Left ventricle myocardium superior (tissue), 1 donor: ENCODE data around the gene NAA16. TPM values are rescaled to one million over a fixed set of nuclear protein-coding genes. Genes with fewer than 3 reads are reported as not detected.

Experiments used
- ATAC-seq: fragments of 200-7000 bp; cut with Tn5 transposase; one replicate; pipeline ENCODE4 v1.9.1; 2020; ENCODE audit warnings: mild to moderate bottlenecking, moderate library complexity
- DNase-seq: peaks from one replicate; pipeline ENCODE4 v3.0.0-alpha.2; 2020
- intact Hi-C: fragments of 100-400 bp; cut with micrococcal nuclease; formaldehyde crosslinking; loops from one replicate; pipeline ENCODE4 v1.11.0; 2022
- total RNA-seq: library from RNA; stranded (reverse); fragmentation: NEBNext Ultra II Directional; extraction: Animal tissue kit (Norgen Biotek cat#: 25700); gene quantifications from one replicate; pipeline ENCODE4 v1.2.1, GENCODE V29; 2021
- donor health status: DM: no; HTN: yes; CAD: no; lungs with severe emphysema.

Gene NAA16
- total RNA-seq, 1 donor from 2014 or later, result 6.9 TPM

- intact Hi-C loops, result no loop called here
- ATAC-seq (no peak), DNase-seq (no peak)
Measured at GRCh38 chr13:41299316-41300094, 11.6 kb upstream of the NAA16 start.

DNA sequence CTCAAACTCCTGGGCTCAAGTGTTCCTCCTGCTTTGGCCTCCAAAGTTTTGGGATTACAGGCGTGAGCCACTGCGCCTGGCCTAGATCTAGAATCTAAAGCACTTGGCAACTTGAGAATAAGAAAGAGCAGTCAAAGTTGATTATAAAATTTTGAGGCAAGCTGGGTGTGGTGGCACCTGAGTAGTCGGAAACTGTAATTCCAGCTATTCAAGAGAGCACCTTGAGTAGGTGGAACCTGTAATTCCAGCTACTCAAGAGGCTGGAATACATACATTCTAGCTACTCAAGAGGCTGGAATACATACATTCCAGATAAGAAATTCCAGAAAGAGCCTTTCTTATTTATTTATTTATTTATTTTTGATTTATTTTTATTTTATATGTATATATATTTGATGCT, 8.3 kb upstream of the NAA16 start:
- ATAC-seq (no peak), DNase-seq (no peak)
- intact Hi-C loops, result no loop called here

- intact Hi-C loops, result no loop called here
- no peak for ATAC-seq
- no peak for DNase-seq
Measured at GRCh38 chr13:41304551-41304950, 6.5 kb upstream of the NAA16 start.

DNA sequence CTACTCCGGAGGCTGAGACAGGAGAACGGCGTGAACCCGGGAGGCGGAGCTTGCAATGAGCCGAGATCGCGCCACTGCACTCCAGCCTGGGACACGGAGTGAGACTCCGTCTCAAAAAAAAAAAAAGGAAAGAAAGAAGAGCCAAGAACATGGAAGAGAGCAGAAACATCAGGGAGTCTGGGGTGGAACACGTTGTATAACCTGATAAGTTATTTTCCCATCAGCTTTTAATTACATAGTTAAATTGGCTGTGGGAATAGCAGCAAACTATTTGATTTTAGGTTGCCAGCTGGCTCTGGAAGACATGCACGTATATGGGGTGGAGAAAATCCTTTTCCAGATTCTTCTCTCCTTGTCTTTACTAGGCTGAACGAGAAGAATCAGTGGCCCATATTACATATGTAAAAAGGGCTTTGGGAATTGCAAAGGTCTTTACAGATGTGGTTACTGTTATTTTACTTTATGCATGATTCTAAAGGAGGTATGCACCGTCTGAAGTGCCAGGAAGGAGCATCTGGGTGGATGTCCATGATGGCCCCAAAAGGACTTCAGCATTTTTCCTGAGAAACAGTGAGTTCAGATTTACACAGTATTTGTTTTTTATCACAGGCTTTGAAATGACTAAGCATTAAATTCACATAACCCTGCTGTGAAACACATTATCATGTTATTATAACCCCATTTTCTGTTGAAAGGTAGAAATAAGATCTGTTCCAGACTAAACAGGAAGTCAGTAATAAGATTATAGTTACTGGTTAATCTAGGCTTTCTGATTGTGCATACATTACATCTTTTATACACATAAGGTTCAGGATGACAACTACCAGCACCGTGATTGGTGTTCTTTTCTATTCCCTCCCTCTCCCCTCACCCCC, 4.6 kb upstream of the NAA16 start:
- intact Hi-C loops, result no loop called here

DNA sequence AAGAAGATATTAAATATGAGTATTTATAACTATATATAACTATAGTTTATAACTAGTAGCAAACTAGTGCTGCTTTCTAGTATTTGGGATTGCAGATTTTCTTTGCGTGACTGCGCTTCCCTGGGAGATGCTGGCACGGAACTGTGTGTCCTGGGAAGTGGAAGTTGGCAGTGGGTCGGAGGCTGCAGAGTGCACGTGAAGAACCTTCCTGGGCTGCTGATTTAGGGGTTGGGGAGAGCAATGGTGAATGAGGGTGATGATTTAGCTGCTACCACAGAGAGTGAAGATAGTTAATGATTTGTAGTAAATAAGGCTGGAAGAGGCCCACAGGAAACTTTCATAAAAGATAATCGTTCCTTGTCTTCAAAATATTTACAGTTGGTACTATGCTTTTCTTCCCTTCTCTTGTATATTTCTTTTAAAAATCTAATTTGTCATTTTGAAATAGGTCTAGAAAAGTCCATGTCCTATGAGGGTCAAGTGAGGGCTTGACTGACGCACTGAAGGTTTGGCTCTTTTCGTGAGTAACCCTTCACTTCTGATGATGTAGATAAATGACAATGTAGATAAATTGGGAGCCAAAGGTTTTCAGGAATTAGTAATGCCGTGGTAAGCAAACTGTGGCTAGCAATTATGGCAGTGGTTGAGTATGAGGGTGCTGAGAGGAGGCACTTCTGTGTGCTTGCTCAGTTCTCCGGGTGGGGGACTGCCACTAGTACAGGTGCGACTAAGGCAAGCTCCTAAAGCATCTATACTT, 3.0 kb upstream of the NAA16 start:
- DNase-seq (no peak), ATAC-seq (no peak)
- intact Hi-C loops, result no loop called here

More for the DNA sequence above, 4.6 kb upstream of the NAA16 start:
- no peak for ATAC-seq
- no peak for DNase-seq

- ATAC-seq (peak; percentile 80), DNase-seq (peak; percentile 63)
- intact Hi-C loops, result no loop called here
Measured at GRCh38 chr13:41311406-41312175, 524 bp downstream of the NAA16 start.

- intact Hi-C loops, result no loop called here
- peak; percentile 30 for ATAC-seq
Measured at GRCh38 chr13:41312176-41312500, 1.1 kb downstream of the NAA16 start.

GRCh38 chr13:41313117-41313516, 2.0 kb downstream of the NAA16 start:
- intact Hi-C loops, result no loop called here
- DNase-seq, result no peak
- ATAC-seq, result no peak

More at GRCh38 chr13:41312176-41312500, 1.1 kb downstream of the NAA16 start:
- DNase-seq, result peak; percentile 60

- intact Hi-C loops, result no loop called here
- ATAC-seq (no peak), DNase-seq (no peak)
Measured at GRCh38 chr13:41313659-41314197, 2.7 kb downstream of the NAA16 start.

GRCh38 chr13:41315443-41316047, 4.5 kb downstream of the NAA16 start:
- intact Hi-C loops, result no loop called here
- no peak for ATAC-seq
- no peak for DNase-seq

DNA sequence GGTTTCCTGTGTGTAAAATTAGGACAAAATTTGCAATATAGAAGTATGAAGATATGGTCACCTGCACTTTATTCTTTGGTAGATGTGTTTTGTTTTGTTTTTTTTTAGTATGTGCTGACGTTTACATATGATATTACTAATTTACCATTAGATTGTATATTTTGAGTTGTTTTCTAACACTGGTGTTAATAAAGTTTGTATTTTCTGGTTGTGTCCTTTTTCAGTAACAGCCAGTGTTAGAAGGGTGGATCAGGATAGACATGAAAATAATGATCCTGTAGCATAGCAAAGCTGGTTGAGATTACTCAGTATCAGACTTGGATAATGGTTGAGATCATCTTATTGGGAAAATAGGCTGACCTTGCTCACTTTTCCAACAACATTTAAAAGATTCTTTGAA, 6.2 kb downstream of the NAA16 start:
- intact Hi-C loops, result no loop called here
- ATAC-seq (no peak), DNase-seq (no peak)

DNA sequence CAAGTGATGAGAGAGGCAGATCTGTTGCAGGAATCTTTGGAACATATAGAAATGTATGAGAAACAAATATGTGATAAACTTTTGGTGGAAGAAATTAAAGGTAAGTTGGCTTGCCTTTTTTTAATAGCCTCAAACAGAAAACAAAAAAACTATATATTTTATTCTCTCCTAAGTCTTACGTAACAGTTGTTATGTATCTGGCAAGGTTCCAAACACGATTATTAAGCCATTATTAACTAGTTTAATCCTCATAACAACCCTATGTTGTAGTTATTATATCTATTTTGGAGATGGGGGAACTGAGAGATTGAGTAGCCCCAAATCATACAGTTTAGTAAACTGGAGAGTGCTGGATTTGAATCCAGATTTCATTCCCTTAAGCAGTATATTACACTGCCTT, 14.7 kb downstream of the NAA16 start:
- no peak for DNase-seq
- intact Hi-C loops, result no loop called here
- no peak for ATAC-seq

DNA sequence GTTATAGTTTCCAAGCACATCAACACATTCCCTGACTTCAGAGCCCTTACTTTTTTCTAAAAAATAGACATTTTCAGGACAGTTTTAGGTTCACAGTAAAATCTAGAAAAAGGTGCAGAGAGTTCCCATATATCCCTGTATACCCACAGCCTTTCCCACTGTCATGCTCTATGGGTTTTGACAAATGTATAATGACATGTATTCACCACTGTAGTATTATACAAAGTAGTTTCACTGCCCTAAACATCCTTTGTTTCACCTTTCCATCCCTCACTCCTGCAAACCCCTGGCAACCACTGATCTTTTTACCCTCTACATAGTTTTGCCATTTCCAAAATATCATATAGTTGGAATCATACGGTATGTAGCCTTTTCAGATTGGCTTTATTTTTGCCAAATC, 15.6 kb downstream of the NAA16 start:
- DNase-seq, result no peak
- ATAC-seq, result no peak
- intact Hi-C loops, result no loop called here

DNA sequence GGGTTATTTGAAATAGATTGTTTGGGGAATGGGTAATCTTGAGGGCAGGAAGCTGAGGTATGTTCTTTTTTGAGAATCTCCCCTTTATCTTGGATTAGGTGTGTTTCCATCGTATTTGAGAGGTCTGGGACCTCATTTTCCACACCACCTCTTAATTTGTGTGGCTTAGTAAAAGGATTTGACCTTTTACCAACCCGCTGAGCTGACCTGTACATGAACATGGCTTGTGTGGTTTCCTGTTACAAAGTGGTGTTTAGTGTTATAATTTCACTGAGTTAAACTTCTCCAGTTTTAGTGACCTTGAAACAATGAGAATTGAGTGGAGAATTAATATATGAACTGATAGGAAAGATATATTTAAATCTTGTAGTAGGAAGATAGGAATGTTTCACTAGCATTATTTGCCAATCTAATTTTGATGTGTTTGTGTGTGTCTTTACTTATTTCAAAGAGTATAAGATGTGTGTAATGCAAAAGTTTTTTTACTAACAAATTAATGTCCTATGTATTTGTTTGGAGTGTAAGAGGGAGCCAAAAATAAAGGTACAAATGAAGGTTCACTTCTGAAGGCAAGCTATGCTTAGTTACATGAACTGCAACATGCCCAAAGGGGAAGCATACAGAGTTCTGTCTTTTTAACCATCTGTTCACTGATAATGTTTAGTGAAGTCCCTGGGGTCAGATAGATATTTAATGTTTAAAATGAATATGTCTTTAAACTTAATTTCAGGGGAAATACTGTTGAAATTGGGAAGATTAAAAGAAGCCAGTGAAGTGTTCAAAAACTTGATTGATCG, 17.1 kb downstream of the NAA16 start:
- ATAC-seq (peak; percentile 40), DNase-seq (no peak)
- intact Hi-C loops, result no loop called here

DNA sequence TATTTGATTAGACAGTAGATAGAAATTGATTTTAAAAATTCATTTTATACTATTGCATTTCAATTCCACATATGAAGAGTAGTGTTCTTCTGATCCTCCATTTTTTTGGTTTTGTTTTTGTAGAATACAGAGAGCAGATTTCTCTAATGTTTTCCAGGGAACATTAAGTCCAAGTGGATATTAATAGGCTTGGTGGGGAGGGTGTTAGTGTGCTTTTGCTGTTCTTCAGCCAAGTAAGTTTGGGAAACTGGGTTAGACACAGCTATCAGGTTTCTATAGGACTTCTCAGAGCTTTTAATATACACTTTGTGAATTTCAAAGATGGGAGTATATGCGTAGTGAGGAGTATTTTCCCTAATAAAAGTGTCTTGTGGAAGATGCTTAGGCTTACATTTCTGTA, 21.8 kb downstream of the NAA16 start:
- intact Hi-C loops, result no loop called here
- peak; percentile 83 for ATAC-seq
- DNase-seq, result no peak

DNA sequence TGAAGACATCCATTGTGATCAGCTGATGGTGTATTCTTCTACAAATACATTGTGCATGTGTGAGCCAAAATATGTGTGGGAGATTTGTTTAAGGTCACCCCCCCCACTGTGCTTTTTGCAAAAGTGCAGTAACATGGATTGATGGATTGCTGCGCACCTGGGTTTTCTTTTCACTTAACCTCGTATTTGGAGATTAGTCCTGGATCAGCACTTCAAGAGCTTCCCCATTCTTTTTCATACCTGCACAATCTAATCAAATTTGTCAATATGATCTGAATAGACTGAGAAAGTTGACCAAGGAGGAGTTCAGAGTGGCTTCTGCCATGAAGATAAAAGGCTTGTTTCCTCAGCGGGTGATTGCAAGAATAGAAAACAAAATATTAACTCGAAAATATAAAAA, 23.7 kb downstream of the NAA16 start:
- intact Hi-C loops, result no loop called here
- no peak for DNase-seq
- no peak for ATAC-seq

- DNase-seq (no peak), ATAC-seq (no peak)
- intact Hi-C loops, result no loop called here
Measured at GRCh38 chr13:41344358-41344757, 33.3 kb downstream of the NAA16 start.
